Stimulated activated CD8-positive, alpha-beta memory T cell treated with anti-CD3 and anti-CD28 coated beads, Interleukin-15, amount 100 ng/mL, for 1 hour (primary cell): ENCODE data around the gene BCS1L.
"Not testable (repeated sequence)": the region's sequence is repeated elsewhere in the genome, so short reads cannot be mapped to it uniquely, and the experiment has no call there.

Experiments used
- DNase-seq: peaks from one replicate; pipeline ENCODE4 v3.0.0-alpha.2; 2020; ENCODE audit warnings: low read depth

BCS1L gene

GRCh38 chr2:218659988-218660358 lies 490 bp downstream of the BCS1L start:
- no peak for DNase-seq

- DNase-seq = no peak
These were observed 2.9 kb downstream of the BCS1L start for GRCh38 chr2:218662377-218662776.

- DNase-seq = no peak
These were observed 3.3 kb downstream of the BCS1L start for GRCh38 chr2:218662827-218663226.

- DNase-seq = no peak
These were observed 4.4 kb downstream of the BCS1L start for GRCh38 chr2:218663901-218664300.

- no peak for DNase-seq
These were observed 5.2 kb downstream of the BCS1L start for GRCh38 chr2:218664653-218665052.

- DNase-seq = no peak
These were observed 11.7 kb downstream of the BCS1L start for GRCh38 chr2:218671097-218671653.

GRCh38 chr2:218671654-218672566 lies 12.4 kb downstream of the BCS1L start, which contains the start of the genes RNF25 and STK36:
Gene RNF25 (minus strand): TSS chr2:218672002. CDS start chr2:218671970, 32 bp downstream.
Gene STK36 (plus strand): TSS chr2:218672086. CDS start chr2:218672830, 744 bp downstream.
- DNase-seq = peak; percentile 56

GRCh38 chr2:218679119-218679518 lies 19.6 kb downstream of the BCS1L start:
- no peak for DNase-seq

- no peak for DNase-seq
These were observed 20.6 kb downstream of the BCS1L start for GRCh38 chr2:218680061-218680460.

GRCh38 chr2:218687400-218688060 lies 28.0 kb downstream of the BCS1L start:
- DNase-seq = not testable (repeated sequence)

- DNase-seq = no peak
These were observed 31.8 kb downstream of the BCS1L start for GRCh38 chr2:218691234-218691633.

GRCh38 chr2:218694405-218695145 lies 35.1 kb downstream of the BCS1L start:
- DNase-seq = no peak

- no peak for DNase-seq
These were observed 39.4 kb downstream of the BCS1L start for GRCh38 chr2:218698885-218699284.

GRCh38 chr2:218701806-218702205 lies 42.3 kb downstream of the BCS1L start:
- DNase-seq = no peak

GRCh38 chr2:218703341-218703740 lies 43.9 kb downstream of the BCS1L start:
- DNase-seq = no peak

GRCh38 chr2:218708086-218708485 lies 48.6 kb downstream of the BCS1L start:
- DNase-seq = no peak

GRCh38 chr2:218709908-218710307 lies 50.4 kb downstream of the BCS1L start:
- no peak for DNase-seq

- no peak for DNase-seq
These were observed 50.8 kb downstream of the BCS1L start for GRCh38 chr2:218710334-218710686.

GRCh38 chr2:218710687-218711549 lies 51.4 kb downstream of the BCS1L start, which contains the start of gene TTLL4:
Gene TTLL4 (plus strand): TSS chr2:218710835. CDS start chr2:218737677, 26,842 bp downstream.
- peak; percentile 97 for DNase-seq

GRCh38 chr2:218711550-218711929 lies 52.1 kb downstream of the BCS1L start:
- DNase-seq = no peak
